Activated T-helper 1 cell treated with anti-CD3 and anti-CD28 coated beads, Interleukin-12 subunit alpha, Interleukin-12 subunit beta, Interleukin-2, Interleukin-4 antibody, amounts not matched to agents 30 ng/mL and 10 ng/mL and 1 ng/mL, durations not matched to agents 14 hours and 24 hours and 36 hours (primary cell): Measurements from ENCODE around the gene TRIM3. TPM values are rescaled to one million over a fixed set of nuclear protein-coding genes. Genes with fewer than 3 reads are reported as not detected.

Source experiments
- DNase-seq: peaks from one replicate; pipeline ENCODE4 v3.0.0; 2021; ENCODE audit warnings: low spot score
- H3K27ac Mint-ChIP-seq: one replicate; pipeline ENCODE4 v1.8.0; 2021; ENCODE audit warnings: mild to moderate bottlenecking, mixed read lengths
- H3K27me3 Mint-ChIP-seq: one replicate; pipeline ENCODE4 v1.8.0; 2022; ENCODE audit warnings: mild to moderate bottlenecking, moderate library complexity, mixed read lengths; ENCODE audit not compliant: insufficient read depth
- H3K36me3 Mint-ChIP-seq: one replicate; pipeline ENCODE4 v1.8.0; 2021; ENCODE audit warnings: low read depth, mixed read lengths
- H3K4me1 Mint-ChIP-seq: one replicate; pipeline ENCODE4 v1.8.0; 2021; ENCODE audit warnings: low read depth, mixed read lengths
- H3K4me3 Mint-ChIP-seq: one replicate; pipeline ENCODE4 v1.8.0; 2021; ENCODE audit warnings: mild to moderate bottlenecking, moderate library complexity, mixed read lengths
- H3K9me3 Mint-ChIP-seq: one replicate; pipeline ENCODE4 v1.8.0; 2021; ENCODE audit warnings: mixed read lengths
- intact Hi-C: fragments of 100-400 bp; cut with micrococcal nuclease; formaldehyde crosslinking; loops from one replicate; pipeline ENCODE4 v1.15.1; 2024
- total RNA-seq: library from RNA; stranded (reverse); gene quantifications from 2 replicates; pipeline ENCODE4 v1.2.3, GENCODE V29; 2022

TRIM3 gene
- total RNA-seq, 1 donor from 2014 or later: 3.1 TPM

DNA sequence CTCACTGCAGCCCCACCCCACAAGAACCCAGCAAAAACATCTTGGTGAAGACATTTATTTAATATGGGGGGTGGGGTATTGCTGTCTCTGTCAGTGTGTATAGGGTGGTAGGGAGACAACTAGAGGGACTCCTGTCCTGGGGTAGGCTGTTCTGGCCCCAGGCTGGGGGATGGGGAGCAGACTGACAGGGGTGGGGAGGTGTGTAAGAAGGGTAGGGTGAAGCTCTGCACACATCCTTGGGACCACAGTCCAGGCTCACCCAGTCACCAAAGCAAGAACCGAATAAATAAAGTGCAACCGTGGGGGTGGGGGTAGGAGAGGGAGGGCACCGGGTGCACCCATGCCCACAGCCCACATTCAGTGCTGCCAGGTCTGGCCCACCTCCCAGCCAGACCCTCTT lies 25.2 kb downstream of the TRIM3 start:
- Mint-ChIP-seq H3K4me3 (no peak overlapping the region), H3K27me3 (peaks cover 6% of the 10 kb centered on the region), H3K27ac (no peak overlapping the region), H3K9me3 (no peaks in the 10 kb centered on the region), H3K4me1 (no peaks in the 10 kb centered on the region), H3K36me3 (no peaks in the 10 kb centered on the region)
- intact Hi-C loops: no loop called here
- no peak for DNase-seq

DNA sequence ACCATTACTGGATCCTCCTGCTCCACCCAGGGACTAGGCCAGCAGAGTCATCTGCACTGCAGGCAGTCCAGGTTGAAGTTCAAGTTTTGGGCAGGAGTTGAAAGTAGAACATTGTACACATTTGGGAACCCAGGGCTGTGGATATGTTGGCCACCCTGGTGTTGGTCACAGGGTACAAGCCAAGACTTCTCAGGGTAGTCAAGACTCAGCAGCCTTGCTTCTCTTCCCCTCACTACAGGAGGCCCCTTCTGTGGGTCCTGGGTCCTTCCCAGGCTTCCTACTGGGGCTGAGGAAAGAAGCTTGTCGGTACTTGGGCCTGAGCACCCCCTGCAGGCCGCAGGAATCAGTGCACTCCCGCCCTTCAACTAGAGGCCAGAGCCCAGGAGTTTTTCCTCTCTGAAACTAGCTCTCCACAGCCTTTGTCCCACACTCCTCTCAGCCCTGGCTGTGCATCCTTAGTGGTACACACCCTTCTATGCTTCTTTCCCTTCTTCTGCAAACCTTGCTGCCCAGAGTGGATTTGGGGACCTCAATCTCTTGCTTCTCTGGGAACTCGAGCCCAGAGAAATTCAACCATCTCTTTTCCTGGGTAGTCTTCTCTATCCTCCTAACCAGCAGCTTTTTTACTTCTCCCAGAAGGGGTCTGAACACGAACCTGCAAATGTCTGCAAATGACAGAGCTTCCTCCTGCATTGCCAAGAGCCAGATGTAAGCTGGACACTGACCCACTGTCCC lies 30.3 kb downstream of the TRIM3 start:
- Mint-ChIP-seq H3K4me1 (no peaks in the 10 kb centered on the region), H3K9me3 (no peaks in the 10 kb centered on the region)
- intact Hi-C loops: loop anchor here (1.0 to 2.0 kb wide), 2 partner anchors 25 to 64 kb away; partner anchors contain the start of gene APBB1

DNA sequence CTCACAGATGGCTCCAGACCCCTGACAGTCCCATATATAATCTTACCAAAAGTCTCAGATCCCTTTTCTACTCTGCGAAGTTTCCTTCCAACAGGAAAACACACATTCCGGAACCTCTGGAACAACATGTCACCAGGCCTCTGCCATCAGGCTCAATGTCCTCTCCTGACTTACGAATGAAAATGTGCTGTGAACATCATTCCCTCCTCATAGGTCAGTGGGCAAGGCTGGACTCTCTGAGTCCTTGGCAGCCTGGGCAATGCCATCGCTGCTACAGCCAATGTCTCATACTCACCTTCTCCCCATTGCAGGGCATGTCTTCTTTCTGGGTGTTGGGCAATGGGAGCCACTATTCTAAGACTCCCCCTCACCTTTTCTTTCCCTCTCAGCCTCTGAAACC lies 31.3 kb downstream of the TRIM3 start:
- Mint-ChIP-seq H3K4me1 (no peaks in the 10 kb centered on the region), H3K27ac (no peak overlapping the region), H3K9me3 (no peaks in the 10 kb centered on the region), H3K4me3 (no peak overlapping the region), H3K36me3 (no peaks in the 10 kb centered on the region), H3K27me3 (peaks cover 8% of the 10 kb centered on the region)
- no peak for DNase-seq
- intact Hi-C loops: loop anchor here (2.0 kb wide), 1 partner anchor 24 kb away; the partner anchor contains the start of gene APBB1

More for the DNA sequence above, 30.3 kb downstream of the TRIM3 start:
- DNase-seq: peak; percentile 39
- Mint-ChIP-seq H3K27ac (no peak overlapping the region), H3K27me3 (peaks cover 8% of the 10 kb centered on the region), H3K4me3 (no peak overlapping the region), H3K36me3 (no peaks in the 10 kb centered on the region)

DNA sequence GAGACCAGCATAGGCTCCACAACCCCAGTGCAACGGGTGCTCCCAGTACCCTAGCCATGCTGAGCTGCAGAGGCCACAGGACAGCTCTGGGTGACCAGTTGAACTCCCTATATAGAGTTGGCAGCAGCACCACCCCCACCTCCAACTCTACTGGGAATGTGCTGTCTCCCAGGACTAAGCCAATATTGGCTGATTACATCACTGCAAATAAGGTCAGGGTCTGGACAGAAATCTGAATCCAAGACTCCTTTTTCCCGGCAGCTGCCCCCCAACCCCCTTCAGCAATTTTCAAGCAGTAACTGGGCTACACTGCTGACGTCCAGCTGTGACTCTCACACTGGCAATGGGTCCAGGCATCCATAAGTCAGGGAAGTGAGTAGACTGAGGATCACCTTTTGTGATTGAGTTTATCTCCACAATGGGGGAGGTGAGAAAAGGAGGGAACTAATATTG lies 32.8 kb downstream of the TRIM3 start, which contains the start of gene HPX:
Gene HPX, minus strand, starts transcription at position 82 of the 453 bp plus-strand sequence. Its CDS starts 24 bp downstream, at position 58.
- H3K4me3 Mint-ChIP-seq: no peak within 1 kb of the TSS
- no peak within 1 kb of the TSS for H3K27ac Mint-ChIP-seq
- DNase-seq: no peak
- no peaks in the 10 kb centered on the region for H3K36me3 Mint-ChIP-seq
- H3K9me3 Mint-ChIP-seq: no peaks in the 10 kb centered on the region
- peaks cover 6% of the 10 kb centered on the region for H3K27me3 Mint-ChIP-seq
- H3K4me1 Mint-ChIP-seq: peaks cover 2% of the 10 kb centered on the region
- intact Hi-C loops: no loop called here

DNA sequence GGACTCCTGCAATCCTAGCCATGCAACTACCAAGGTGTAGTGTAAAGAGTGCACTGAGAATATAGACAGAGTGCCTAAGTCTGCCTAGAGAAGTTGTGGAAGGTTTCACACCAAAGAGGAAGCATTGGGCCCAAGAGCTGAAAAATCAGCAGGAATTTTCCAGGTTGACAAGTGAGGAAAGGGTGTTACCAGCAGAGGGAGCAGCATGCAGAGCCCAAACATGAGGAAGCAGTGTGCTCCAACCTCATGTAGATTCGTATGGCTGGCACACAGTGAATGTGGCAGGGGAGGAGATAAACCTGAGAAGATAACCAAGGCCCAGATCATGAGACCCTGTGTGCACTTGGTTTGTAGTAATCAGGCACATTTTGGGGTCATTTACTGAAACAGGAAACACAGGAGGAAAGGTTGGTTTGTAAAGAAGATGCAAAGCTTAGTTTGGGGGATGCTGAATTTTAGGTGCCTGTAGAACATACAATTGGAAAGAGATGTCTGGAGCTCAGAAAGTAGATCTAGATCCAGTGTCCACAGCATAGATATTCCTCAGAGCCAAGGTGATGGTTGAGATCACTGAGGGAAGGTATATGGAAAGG lies 34.7 kb downstream of the TRIM3 start:
- no peak for DNase-seq

DNA sequence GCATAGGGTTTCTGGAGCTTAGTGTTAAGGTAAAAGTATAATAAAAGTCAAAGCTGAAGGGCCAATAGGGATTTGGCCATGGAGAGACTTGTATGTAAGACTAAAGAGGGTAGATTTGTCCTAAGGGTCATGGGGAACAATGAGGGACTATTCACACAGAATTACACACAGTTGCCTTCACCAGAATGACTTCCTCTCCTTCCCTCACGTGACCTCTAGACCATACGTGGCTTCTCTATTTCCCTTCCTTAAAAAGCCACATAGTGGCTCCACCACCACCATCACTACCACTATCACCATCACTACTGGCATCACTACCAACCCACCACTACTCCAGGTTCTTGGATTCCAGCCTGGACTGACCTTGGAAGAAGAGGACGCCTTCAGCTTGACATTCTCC lies 35.7 kb downstream of the TRIM3 start:
- no peak for DNase-seq
- no peaks in the 10 kb centered on the region for H3K36me3 Mint-ChIP-seq
- peaks cover 6% of the 10 kb centered on the region for H3K4me1 Mint-ChIP-seq
- H3K27me3 Mint-ChIP-seq: peaks cover 2% of the 10 kb centered on the region
- no peak overlapping the region for H3K27ac Mint-ChIP-seq
- H3K4me3 Mint-ChIP-seq: no peak overlapping the region
- intact Hi-C loops: loop anchor here (2.0 to 5.0 kb wide), 4 partner anchors 36 to 269 kb away; partner anchors contain the start of genes ARFIP2 and TIMM10B
- H3K9me3 Mint-ChIP-seq: no peaks in the 10 kb centered on the region

More for the DNA sequence above, 34.7 kb downstream of the TRIM3 start:
- intact Hi-C loops: loop anchor here (2.0 to 5.0 kb wide), 4 partner anchors 37 to 268 kb away; partner anchors contain the start of genes ARFIP2 and TIMM10B
- Mint-ChIP-seq H3K36me3 (no peaks in the 10 kb centered on the region), H3K4me3 (no peak overlapping the region), H3K27me3 (peaks cover 2% of the 10 kb centered on the region), H3K27ac (no peak overlapping the region), H3K4me1 (peaks cover 6% of the 10 kb centered on the region), H3K9me3 (no peaks in the 10 kb centered on the region)

DNA sequence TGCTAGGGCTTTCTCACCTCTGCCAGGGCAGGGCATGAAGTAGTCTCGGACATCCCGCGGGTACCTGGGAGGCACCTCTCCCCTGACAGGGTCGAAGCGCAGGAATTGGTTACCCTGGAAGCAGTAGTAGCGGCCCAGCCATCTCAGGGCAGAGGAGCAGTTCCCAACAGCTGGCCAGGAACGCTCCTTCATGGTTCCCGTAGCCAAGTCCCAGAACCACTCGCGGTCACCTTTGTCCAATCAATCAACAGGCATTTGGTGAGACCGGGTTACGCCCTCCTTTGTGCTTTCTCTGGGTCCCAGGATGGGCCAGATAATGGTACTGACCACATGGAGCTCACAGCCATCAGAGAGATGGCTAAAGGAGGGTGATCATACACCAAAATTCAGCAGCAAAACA lies 36.3 kb downstream of the TRIM3 start:
- Mint-ChIP-seq H3K9me3 (no peaks in the 10 kb centered on the region), H3K36me3 (no peaks in the 10 kb centered on the region)
- intact Hi-C loops: loop anchor here (5.0 kb wide), 1 partner anchor 35 kb away; no protein-coding TSS in a partner anchor

DNA sequence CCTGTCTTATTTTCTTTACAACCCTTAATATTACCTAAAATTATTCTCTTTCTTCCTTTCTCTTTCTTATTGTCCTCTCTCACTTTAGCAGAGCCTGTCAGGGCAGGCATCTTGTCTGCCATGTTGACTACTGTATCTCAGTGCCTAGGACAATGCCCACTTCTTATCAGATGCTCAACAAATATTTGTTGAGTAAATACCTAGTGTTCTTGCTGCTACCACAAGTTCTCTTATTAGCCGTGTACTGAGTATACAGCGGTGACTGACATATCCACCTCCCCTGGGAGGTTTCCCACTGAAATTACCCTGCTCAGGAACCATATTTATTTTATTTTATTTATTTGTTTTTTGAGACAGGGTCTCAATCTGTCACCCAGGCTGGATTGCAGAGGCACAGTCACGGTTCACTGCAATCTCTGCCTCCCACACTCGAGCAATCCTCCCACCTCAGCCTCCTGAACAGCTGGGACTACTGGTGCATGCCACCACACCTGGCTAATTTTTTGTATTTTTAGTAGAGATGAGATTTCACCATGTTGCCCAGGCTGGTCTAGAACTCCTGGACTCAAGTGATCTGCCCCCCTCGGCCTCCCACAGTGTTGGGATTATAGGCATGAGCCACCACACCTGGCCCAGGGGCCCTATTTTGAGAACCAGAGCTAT lies 39.6 kb downstream of the TRIM3 start:
- Mint-ChIP-seq H3K27me3 (no peaks in the 10 kb centered on the region), H3K4me1 (peaks cover 6% of the 10 kb centered on the region), H3K4me3 (no peak overlapping the region), H3K9me3 (no peaks in the 10 kb centered on the region), H3K27ac (no peak overlapping the region), H3K36me3 (no peaks in the 10 kb centered on the region)
- DNase-seq: no peak
- intact Hi-C loops: no loop called here

More for the DNA sequence above, 36.3 kb downstream of the TRIM3 start:
- no peak overlapping the region for H3K4me3 Mint-ChIP-seq
- DNase-seq: no peak
- H3K27ac Mint-ChIP-seq: no peak overlapping the region
- H3K4me1 Mint-ChIP-seq: peaks cover 6% of the 10 kb centered on the region
- peaks cover 2% of the 10 kb centered on the region for H3K27me3 Mint-ChIP-seq

DNA sequence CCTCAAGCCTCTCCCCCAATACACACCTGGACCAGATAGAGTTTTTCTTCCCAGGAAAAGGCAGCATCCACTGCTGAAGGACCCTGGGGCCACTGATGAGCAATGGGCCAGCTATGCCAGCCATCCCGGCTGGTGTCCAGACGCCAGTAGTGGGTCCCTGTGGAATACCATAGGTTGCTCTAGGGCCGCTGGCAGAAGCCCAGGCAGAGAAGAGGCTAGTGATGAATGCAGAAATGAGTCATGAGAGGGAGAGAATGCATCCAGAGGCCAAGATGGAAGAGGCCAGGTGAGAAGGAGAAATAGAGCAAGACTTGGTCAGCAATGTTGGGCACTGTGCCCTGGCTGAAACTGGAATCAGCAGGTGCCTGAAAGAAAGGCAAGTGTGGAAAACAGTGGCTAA lies 41.9 kb downstream of the TRIM3 start:
- no peak for DNase-seq
- Mint-ChIP-seq H3K36me3 (no peaks in the 10 kb centered on the region), H3K4me3 (no peak overlapping the region), H3K27ac (no peak overlapping the region), H3K9me3 (no peaks in the 10 kb centered on the region), H3K27me3 (peaks cover 7% of the 10 kb centered on the region), H3K4me1 (peaks cover 6% of the 10 kb centered on the region)
- intact Hi-C loops: no loop called here

DNA sequence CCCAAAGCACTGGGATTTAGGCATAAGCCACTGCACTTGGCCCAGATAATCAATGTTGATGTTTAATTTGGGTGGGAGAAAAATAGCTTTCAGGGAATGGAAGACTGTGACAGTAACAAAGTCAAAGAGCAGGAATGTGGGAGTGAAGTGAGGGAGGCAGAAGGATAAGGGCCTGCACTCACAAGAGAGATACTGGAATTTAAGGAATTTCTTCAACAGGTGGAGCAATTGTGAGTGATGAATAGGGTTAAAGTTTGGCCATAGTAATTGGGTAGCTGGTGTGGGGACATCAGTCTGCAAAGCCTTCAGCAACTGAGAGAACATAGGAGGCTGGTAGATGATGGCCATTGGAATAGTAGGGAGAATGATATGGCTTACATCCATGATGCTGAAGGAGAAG lies 46.2 kb downstream of the TRIM3 start:
- Mint-ChIP-seq H3K4me3 (no peak overlapping the region), H3K27me3 (peaks cover 28% of the 10 kb centered on the region), H3K36me3 (no peaks in the 10 kb centered on the region), H3K9me3 (no peaks in the 10 kb centered on the region), H3K4me1 (no peaks in the 10 kb centered on the region), H3K27ac (no peak overlapping the region)
- intact Hi-C loops: no loop called here
- no peak for DNase-seq

DNA sequence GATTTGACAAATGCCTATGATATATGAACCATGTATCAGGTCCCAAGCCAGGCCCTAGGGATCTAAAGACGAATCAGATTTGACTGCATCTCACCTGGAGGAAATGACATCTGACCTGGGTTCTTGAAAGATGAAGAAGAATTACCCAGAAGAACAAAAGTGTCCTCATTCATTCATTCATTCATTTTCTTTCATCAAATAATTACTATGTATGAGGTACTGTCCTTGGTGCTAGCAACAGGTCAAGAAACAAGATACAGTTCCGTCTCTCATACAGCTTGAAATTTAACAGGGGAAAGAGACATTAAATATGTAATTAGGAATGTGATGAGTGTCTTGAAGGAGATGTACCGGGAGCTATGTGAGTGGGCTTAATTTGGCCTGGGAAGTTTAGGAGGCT lies 53.1 kb downstream of the TRIM3 start:
- Mint-ChIP-seq H3K4me3 (no peak overlapping the region), H3K36me3 (no peaks in the 10 kb centered on the region), H3K9me3 (no peaks in the 10 kb centered on the region), H3K27ac (no peak overlapping the region), H3K27me3 (peaks cover 38% of the 10 kb centered on the region), H3K4me1 (no peaks in the 10 kb centered on the region)
- intact Hi-C loops: no loop called here
- no peak for DNase-seq

DNA sequence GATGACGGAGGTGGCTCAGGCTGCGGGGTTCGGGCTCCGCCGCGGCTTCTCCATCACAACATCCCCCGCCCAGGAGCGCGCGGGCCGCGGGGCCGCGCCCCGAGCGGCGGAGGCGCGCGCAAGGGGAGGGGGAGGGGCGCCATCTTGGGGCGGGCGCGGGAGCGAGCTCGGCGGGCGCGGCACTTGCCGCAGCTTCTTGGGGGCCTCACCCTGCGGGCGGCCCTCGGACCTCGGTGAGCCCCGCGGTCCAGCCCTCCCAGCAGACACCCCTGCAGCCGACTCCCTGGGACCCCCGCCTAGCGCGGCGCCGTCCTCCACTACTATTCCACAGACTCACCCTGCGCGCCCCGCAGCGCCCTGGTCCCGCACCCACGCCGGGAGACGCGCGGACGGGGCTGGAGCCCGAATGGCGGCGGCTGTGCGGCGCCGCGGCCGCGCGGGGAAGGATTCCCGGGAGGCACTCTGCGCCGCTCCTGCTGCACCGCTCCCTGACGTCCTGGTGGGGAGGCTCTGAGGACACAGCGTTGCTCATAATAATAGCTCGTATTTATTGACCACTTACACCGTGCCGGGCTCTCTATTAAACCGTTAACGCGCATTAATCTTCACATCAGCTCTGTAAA lies 54.6 kb downstream of the TRIM3 start, which contains the start of gene APBB1:
Gene APBB1, minus strand, starts transcription at position 86 of the 623 bp plus-strand sequence. CDS start 7,747 bp downstream, outside the sequence.
- H3K27ac Mint-ChIP-seq: no peak within 1 kb of the TSS
- intact Hi-C loops: loop anchor here (1.0 to 2.0 kb wide), 5 partner anchors 16 to 98 kb away; partner anchors contain the start of genes ARFIP2, CAVIN3, SMPD1 and TIMM10B
- DNase-seq: peak; percentile 63
- peaks cover 32% of the 10 kb centered on the region for H3K27me3 Mint-ChIP-seq
- no peaks in the 10 kb centered on the region for H3K4me1 Mint-ChIP-seq
- no peaks in the 10 kb centered on the region for H3K36me3 Mint-ChIP-seq
- H3K9me3 Mint-ChIP-seq: no peaks in the 10 kb centered on the region
- peak within 1 kb of the TSS; percentile 77 for H3K4me3 Mint-ChIP-seq
